HG03175 (cell line): ENCODE results near the gene PEX6.

Experiments
- ATAC-seq: cut with Tn5 transposase; IDR thresholded peaks from one replicate; pipeline ENCODE4 v1.9.1; 2021; ENCODE audit warnings: mild to moderate bottlenecking, moderate library complexity; ENCODE audit not compliant: unreplicated experiment

The PEX6 gene, protein sequence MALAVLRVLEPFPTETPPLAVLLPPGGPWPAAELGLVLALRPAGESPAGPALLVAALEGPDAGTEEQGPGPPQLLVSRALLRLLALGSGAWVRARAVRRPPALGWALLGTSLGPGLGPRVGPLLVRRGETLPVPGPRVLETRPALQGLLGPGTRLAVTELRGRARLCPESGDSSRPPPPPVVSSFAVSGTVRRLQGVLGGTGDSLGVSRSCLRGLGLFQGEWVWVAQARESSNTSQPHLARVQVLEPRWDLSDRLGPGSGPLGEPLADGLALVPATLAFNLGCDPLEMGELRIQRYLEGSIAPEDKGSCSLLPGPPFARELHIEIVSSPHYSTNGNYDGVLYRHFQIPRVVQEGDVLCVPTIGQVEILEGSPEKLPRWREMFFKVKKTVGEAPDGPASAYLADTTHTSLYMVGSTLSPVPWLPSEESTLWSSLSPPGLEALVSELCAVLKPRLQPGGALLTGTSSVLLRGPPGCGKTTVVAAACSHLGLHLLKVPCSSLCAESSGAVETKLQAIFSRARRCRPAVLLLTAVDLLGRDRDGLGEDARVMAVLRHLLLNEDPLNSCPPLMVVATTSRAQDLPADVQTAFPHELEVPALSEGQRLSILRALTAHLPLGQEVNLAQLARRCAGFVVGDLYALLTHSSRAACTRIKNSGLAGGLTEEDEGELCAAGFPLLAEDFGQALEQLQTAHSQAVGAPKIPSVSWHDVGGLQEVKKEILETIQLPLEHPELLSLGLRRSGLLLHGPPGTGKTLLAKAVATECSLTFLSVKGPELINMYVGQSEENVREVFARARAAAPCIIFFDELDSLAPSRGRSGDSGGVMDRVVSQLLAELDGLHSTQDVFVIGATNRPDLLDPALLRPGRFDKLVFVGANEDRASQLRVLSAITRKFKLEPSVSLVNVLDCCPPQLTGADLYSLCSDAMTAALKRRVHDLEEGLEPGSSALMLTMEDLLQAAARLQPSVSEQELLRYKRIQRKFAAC

DNA sequence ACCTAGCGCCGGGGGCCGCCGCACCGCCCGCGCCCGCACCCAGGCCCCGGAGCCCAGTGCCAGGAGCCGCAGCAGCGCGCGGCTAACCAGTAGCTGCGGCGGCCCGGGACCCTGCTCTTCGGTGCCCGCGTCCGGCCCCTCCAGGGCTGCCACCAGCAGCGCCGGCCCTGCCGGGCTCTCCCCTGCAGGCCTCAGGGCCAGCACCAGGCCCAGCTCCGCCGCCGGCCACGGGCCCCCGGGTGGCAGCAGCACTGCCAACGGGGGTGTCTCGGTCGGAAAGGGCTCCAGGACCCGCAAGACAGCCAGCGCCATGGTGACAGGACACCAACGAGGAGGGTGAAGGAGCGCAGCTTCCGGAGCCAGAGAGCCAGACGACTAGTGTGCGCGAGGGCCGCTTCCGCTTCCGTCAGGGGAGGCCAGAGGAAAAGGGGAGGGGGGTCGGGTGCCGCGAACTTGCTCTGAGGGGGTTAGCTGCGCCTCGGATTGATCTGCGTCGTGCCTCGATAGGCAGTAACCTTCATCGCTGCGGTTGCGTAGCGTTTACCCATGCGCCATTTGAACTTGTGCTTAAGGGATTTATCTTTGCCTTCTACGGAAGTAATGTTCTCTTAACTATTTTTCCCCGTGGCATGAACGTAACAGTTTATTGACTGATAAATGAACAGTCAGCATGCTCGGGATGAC lies at the start of gene PEX6:
Gene PEX6 (minus strand): TSS at position 343 of the 684 bp plus-strand sequence. CDS start 31 bp downstream, at position 312.
- peak; percentile 96 for ATAC-seq

DNA sequence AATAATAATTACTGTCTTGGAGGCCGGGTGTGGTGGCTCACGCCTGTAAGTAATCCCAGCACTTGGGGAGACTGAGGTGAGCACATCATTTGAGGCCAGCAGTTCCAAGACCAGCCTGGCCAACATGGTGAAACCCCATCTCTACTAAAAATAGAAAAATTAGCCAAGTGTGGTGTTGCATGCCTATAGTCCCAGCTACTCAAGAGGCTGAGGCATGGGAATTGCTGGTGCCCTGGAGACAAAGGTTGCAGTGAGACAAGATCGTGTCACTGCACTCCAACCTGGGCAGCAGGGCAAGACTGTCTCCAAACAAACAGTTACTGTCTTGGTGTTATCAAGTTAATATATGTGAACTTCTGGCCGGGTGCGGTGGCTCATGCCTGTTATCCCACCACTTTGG lies 47.4 kb upstream of the PEX6 start:
- ATAC-seq: no peak

DNA sequence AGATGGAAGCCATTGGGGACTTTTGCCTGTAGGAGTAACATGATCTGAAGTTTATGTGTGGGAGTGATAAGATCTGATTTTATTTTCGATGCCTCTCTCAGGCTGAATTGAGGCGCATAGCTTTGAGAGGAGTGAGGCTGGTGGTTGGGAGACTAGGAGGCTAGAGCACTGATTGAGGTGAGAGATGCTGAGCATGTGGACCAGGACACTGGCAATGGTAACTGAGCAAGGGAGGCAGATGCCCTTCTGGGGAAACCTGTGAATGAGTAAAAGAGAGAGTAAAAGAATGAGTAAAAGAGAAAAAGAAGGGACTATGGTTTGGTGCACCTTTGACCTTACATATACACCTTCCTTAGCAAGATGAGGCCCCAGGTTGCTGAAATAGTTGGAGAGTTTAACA lies 45.5 kb upstream of the PEX6 start:
- ATAC-seq: no peak

DNA sequence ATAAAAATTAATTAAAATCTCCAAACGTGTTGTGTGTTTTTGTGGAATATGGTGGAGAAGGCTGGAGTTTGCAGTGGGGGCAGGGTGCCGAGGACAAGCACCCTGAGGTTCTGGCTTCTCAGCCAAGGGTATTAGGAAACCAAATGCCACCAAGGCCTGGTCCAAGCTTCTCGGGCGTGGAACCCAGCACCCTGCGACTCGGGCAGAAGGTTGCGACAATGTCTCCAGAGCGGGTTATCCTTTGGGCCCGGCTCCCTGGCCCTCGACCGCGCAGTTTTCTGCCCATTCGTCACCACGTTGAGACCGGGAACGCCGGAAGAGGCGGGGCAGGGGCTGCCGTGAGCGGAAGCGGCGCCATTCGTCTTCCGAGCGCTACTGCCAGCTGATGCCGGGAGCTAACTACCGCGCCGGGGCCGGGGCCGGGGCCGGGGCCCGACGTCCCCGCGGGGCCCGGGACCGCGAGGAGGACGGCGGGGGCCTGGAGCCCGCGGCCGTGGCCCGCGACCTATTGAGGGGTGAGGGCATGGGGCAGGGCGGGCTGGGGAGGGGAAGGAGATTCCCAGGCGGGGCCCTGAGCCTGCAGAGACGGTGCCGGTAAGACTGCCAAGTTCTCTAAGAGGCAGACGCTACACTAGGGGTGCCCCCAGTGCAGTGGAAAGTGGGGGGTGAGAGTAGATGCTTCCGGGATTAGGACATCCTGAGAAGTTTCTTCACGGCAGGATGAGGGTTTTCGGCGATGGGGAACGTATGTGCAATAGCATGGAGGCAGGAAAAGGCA lies 42.5 kb upstream of the PEX6 start, which contains the start of gene RRP36:
Gene RRP36 (plus strand): TSS at position 354 of the 778 bp plus-strand sequence. CDS start 32 bp downstream, at position 386.
- ATAC-seq: peak; percentile 69

DNA sequence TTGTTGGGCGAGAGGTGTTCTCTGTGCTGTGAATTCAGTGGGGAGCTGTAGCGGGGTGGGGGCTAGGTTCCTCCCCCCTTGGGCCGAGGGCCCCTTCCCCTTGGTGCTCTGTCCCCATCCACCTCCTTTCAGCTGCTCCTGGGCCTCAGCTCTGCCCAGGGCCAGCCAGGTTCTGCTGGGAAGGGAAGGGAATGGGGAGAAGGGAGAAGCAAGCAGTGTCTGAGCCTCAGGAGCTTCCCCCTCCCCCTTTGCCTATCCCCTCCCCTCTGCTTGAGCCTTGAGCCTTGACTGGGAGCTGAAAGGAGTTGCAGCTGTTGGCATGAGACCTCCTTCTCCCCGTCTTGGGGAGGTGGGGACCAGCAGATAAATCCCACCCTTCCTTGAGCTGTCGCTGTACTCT lies 41.9 kb upstream of the PEX6 start:
- no peak for ATAC-seq

DNA sequence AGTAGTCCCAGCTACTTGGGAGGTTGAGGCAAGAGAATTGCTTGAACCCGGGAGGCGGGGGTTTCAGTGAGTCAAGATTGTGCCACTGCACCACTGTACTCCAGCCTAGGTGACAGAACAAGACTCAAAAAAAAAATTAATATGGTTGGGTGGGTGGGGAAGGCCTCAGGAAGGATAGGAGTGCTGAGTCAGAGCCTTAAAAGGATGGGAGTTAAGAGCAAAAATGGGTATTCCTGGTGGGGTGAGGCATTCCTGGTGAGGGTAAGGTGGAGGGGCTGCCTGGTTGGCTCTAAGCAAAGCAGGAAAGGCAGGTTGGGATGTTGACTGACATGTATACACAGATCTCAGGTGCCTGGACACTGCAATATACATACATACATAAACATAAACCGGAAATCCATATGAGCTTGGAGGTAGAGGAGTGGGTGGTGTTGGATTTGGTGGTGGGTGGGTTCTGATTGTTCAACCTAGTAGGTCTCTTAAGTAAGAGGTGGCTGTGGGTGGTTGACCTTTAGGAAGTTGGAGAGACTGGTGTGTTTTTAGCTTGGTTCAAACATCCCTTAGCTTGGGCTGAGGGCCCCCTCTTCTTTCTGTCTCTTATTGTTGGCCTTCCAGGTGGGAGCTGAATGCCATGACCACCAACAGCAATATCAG lies 41.2 kb upstream of the PEX6 start:
- ATAC-seq: no peak

DNA sequence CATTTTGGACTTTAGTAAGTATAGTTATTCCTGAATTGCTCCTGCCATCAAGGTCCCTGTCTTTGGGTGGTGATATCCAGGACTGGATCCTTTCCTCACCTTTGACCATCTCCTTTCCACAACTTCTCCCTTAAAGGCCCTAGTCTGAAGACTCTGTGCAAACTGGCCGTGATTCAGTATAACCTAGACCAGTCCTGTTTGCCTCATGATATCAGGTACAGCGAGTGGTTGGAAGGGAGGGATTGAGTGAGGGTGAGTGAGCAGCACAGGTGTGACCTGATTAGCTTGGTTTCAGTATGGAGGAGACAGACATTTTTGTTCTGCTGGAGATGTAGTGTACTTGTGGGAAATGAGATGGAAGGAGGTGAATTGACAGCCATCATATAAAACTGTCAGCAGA lies 40.2 kb upstream of the PEX6 start:
- ATAC-seq: no peak

DNA sequence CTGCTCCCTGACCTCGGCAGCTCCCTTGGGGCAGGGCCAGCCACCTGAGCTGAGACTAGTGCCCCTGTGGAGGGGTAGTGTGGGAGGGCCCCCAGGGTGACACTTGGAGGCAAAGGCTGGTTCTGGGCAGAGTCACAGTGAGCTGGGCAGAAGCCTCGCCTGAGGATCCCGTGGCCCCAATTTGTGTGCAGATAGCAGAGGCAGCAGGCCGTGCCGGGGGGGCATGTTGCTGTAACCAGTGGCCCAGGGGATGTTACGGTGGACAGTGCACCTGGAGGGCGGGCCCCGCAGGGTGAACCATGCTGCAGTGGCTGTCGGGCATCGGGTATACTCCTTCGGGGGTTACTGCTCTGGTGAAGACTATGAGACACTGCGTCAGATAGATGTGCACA lies 38.0 kb upstream of the PEX6 start:
- no peak for ATAC-seq

DNA sequence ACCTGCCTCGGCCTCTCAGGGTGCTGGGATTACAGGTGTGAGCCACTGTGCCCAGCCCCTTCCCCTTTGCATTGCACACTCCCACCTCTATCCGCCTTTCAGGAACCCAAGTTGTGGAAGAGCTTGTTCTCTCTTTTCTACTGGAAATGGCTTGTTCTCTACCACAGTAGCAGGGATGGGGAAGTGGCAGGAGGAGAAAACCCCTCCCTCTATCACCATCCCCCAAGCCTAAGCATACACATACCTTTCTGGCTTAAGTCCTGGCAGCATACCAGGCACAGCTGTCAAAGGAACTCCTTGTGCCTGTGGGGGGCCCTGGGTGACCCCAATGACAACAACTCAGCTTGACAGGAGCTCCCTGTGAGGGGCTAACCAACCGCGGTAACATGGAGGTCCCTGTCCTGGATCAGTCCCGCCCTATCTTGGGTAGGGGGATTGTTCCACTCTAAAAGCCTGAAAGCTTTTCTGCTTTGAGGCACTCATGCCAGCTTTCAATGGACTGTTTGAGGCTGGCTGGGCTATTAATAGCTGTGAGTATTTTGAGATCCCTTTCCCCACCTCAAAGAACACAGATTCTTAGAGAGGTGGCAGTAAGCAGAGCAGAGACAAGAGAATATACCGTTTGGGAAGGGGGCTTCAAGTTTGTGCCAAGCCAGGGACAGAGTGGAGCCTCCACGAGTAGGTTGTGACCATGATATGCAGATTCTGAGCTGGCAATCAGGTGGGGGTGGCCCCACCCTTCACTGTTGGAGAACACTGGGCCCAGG lies 37.4 kb upstream of the PEX6 start:
- ATAC-seq: no peak

DNA sequence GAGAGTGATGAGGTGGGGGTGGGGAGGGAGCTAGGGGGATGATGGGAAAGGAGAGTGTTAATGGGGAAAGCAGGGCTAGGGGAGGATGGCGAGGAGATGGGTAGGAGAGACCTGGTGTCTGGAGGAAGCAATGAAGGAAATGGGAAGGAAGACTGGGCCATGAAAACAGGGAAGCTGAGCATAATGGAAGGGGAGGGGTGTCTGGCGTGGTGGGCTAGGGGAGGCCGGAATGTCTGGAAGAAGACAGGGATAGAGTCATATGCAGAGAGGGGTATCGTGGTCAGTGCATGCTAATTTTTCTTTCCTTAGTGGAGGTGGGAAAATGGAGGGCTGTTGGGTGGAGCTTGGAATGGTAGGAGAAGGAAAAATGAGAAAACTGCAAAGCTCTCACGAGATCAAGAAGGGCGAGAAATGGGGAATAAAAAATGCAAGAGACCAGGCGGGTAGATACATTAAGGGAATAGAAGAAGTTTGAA lies 35.5 kb upstream of the PEX6 start:
- no peak for ATAC-seq

DNA sequence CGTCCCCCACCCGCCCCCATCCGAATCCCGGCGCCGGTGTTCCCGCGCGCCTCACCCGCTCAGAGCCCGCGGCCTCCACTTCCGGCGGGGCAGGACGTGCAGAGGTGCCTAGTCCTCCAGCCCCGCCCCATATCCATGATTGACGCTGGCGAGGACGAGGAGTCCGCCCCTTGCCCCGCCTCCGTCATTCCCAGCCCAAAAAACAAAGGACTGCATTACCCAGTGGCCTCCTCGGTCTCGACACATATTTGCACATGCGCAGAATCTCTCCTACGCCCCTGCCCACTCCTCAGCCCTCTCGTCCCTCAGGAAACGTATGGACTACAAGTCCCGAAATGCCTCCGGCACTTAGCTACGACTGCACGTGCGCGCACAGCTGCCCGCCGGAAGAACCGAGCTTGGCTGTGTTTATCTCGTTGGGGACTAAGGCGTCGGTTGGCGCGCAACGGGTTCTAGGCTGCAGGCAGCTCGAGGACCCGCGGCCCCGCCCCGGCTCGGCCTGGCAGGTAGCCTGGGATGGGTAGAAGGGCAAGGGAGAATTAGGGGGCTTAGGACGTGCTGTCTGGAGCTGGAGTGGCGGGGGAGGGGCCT lies 35.0 kb upstream of the PEX6 start, which contains the start of the genes KLHDC3 and MEA1:
Gene KLHDC3 (plus strand): TSS at position 407 of the 591 bp plus-strand sequence. CDS start 2,944 bp downstream, outside the sequence.
Gene MEA1 (minus strand): TSS at position 104 of the 591 bp plus-strand sequence. CDS start 133 bp downstream, outside the sequence.
- ATAC-seq: peak; percentile 95

DNA sequence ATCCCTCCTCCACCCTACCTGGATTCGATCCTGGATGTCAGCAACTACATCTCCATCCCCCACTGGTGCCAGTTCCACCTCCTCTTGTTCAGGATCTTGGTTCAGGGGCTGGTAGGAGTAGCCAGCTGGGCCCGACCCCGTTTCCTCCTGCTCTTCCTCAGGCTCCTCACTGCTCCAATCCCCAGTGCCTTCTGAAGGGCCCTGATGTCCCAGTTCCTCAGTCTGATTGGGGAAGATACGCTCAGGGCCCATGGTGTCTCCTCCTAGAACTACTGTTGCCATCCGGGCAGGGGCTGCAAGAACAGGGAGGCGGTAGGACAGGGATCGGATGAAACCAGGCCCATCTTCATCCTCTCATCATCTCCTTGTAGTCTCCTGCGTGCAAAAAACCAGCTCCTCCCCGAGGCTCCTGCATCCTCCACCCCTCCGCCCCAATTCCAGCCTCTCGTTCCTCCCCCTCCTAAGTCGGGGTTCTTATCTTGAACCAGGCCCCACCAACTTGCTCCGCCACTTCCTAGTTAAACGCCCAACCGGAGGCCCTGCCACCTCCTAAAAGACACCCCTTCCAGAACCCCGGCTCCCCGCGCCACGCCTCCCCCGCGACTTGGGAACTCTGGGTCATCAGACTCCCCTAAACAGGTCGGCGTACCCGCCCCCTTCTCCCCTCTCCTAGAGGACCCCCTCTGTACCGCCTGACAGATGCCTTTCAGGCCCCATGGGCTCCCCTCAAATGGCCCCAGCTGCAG lies 34.3 kb upstream of the PEX6 start:
- ATAC-seq: peak; percentile 4

DNA sequence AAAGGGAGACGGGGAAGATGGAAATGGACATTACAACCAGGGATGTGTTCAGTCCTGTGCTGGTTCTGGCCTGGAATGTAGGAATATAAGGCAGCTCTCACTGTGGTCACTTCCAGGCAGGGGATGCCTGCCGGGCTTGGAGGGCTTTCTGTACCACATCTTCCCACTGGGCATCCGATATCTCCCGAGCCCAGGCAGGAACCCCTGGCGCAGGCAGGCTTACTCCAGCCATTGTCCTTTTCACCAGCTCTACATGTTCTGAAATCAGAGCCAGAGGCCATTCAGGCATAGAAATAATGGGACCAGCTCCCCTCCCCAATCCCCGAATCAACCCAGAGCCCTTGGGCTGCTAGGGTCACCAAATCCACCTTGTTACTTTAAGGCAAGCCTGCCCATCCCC lies 33.4 kb upstream of the PEX6 start:
- no peak for ATAC-seq

DNA sequence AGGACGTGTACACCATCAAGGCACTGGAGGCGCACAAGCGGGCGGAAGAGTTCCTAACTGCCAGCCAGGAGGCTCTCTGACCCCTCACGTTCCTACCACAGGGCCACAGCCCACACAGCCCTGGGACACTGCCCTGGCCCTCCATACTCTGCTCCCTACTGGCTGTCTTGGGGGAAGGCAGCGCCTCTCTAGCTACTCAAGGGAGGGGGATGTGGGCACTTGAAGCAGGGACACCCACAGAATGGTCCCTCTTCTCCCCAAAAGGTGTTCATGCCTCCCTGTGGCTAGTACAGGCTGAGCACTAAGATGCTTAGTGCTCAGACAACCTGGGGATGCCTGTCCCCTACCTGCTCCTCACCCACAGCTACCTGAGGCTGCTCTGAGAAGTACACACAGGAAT lies 32.2 kb upstream of the PEX6 start:
- ATAC-seq: no peak

DNA sequence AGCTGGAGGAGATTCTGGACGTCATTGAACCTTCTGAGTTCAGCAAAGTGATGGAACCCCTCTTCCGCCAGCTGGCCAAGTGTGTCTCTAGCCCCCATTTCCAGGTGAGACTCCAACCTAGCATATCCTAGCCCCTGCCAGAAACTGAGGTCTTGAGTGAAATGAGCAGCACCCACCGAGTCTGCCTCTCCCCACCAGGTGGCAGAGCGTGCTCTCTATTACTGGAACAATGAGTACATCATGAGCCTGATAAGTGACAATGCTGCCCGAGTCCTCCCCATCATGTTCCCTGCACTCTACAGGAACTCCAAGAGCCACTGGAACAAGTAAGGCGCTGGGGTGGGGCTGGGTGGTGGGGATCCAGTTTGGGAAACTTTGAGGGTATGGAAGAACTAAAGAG lies 30.1 kb upstream of the PEX6 start:
- no peak for ATAC-seq

DNA sequence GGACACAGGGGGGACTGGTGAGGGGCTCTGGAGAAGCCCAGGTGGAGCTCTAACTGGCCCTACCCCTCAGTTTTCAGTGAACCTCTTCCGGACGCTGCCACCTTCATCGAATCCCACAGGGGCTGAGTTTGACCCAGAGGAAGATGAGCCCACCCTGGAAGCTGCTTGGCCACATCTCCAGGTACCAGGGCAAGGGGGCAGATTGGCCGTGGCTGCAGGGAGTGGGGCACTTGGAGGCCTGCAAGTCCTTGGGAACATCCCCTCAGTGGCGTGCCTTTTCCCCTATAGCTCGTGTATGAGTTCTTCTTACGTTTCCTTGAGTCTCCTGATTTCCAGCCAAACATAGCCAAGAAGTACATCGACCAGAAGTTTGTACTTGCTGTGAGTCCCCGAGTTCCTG lies 28.1 kb upstream of the PEX6 start:
- ATAC-seq: no peak

DNA sequence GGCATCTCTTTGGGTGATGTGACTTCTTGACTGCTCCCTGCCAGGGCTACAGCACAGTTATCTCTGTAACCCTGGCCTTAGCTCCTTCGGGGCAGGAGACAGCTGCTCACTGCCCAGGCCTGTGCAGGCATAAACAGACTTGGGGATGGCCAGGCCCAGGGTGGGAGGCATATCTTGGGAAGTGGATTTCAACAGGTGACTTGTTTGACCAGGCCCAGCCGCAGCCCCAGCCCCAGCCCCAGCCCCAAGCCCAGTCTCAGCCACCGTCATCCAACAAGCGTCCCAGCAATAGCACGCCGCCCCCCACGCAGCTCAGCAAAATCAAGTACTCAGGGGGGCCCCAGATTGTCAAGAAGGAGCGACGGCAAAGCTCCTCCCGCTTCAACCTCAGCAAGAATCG lies 27.3 kb upstream of the PEX6 start:
- no peak for ATAC-seq

DNA sequence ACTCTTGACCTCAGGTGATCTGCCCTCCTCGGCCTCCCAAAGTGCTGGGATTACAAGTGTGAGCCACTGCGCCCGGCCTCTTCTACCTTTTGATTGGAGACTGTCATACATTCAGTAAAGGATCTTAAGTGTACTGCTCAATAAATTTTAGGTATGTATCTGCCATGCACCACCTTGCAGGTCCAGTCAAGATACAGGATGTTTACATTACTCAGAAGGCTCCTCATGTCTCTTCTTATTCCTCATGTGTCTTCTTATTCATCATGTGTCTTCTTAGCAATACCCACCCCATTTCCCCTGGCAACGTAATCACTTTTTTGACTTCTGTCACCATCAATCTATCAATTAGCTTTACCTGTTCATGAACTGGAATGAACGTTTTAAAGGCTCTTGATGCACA lies 26.9 kb upstream of the PEX6 start:
- no peak for ATAC-seq
